Liver (tissue), 9 donors: ENCODE results near the gene COL7A1. TPM values are rescaled to one million over a fixed set of nuclear protein-coding genes. Genes with fewer than 3 reads are reported as not detected.

ENCODE experiments used
- DNase-seq: peaks from one replicate; pipeline ENCODE4 v3.0.0-alpha.2; 2017; ENCODE audit warnings: low spot score
- H3K27ac ChIP-seq, 2 donors: one replicate each; pipeline ENCODE4 v1.7.0; 2013; ENCODE audit warnings: inconsistent platforms in 2 of 2, low read length in 2 of 2, control low read depth in 1 of 2, low read depth in 1 of 2, mild to moderate bottlenecking in 1 of 2
- H3K27me3 ChIP-seq, 4 donors: one replicate each; pipeline versions ENCODE4 v1.6.1 to v1.7.0; 2013; ENCODE audit warnings: low read length in 3 of 4, inconsistent platforms in 1 of 4, mild to moderate bottlenecking in 1 of 4, moderate library complexity in 1 of 4; ENCODE audit not compliant: control insufficient read depth in 4 of 4, insufficient read depth in 4 of 4
- H3K36me3 ChIP-seq, 4 donors: one replicate each; pipeline versions ENCODE4 v1.6.1 to v1.7.0; 2013; ENCODE audit warnings: low read length in 3 of 4, mild to moderate bottlenecking in 3 of 4, low read depth in 1 of 4, moderate library complexity in 1 of 4; ENCODE audit not compliant: control insufficient read depth in 4 of 4, insufficient read depth in 3 of 4
- H3K4me1 ChIP-seq, 4 donors: one replicate each; pipeline versions ENCODE4 v1.6.1 to v1.7.0; 2013; ENCODE audit warnings: low read length in 3 of 4, mild to moderate bottlenecking in 3 of 4, moderate library complexity in 1 of 4; ENCODE audit not compliant: control insufficient read depth in 4 of 4, insufficient read depth in 4 of 4
- H3K4me3 ChIP-seq, 3 donors: one replicate each; pipeline versions ENCODE4 v1.6.1 to v1.7.0; 2013; ENCODE audit warnings: low read length in 3 of 3, control low read depth in 1 of 3, low read depth in 1 of 3, mild to moderate bottlenecking in 1 of 3
- H3K9ac ChIP-seq, 2 donors: one replicate each; pipeline ENCODE4 v1.7.0; 2013; ENCODE audit warnings: low read length in 2 of 2, mild to moderate bottlenecking in 2 of 2, moderate library complexity in 2 of 2, control low read depth in 1 of 2, low read depth in 1 of 2
- H3K9me3 ChIP-seq, 4 donors: one replicate each; pipeline versions ENCODE4 v1.6.1 to v1.7.0; 2013; ENCODE audit warnings: low read length in 3 of 4; ENCODE audit not compliant: control insufficient read depth in 4 of 4
- EGR1 ChIP-seq, 2 donors: IDR thresholded peaks; 2 replicates each; pipeline ENCODE4 v1.6.1; 2016 to 2018; ENCODE audit warnings: antibody characterized with exemption in 2 of 2, low read depth in 2 of 2
- FOXA1 ChIP-seq: IDR thresholded peaks from 2 replicates; pipeline ENCODE4 v1.6.1; 2016; ENCODE audit warnings: antibody characterized with exemption
- FOXA2 ChIP-seq: IDR thresholded peaks from 2 replicates; pipeline ENCODE4 v1.6.1; 2016; ENCODE audit warnings: antibody characterized with exemption
- GABPA ChIP-seq, 2 donors: IDR thresholded peaks in 1 of 2; conservative IDR thresholded peaks in 1 of 2; 2 replicates each; pipeline ENCODE4 v1.6.1; 2016; ENCODE audit warnings: antibody characterized with exemption in 2 of 2, mild to moderate bottlenecking in 1 of 2, moderate library complexity in 1 of 2
- HNF4A ChIP-seq, 2 donors: conservative IDR thresholded peaks; 2 replicates each; pipeline ENCODE4 v1.6.1; 2016; ENCODE audit warnings: antibody characterized with exemption in 2 of 2, mild to moderate bottlenecking in 2 of 2
- JUND ChIP-seq, 2 donors: IDR thresholded peaks; 2 replicates each; pipeline ENCODE4 v1.6.1; 2016; ENCODE audit warnings: antibody characterized with exemption in 2 of 2
- MAX ChIP-seq: IDR thresholded peaks from 2 replicates; pipeline ENCODE4 v1.6.1; 2016; ENCODE audit warnings: antibody characterized with exemption
- NR2F2 ChIP-seq: IDR thresholded peaks from 2 replicates; pipeline ENCODE4 v1.6.1; 2016; ENCODE audit warnings: antibody characterized with exemption
- REST ChIP-seq: IDR thresholded peaks from 2 replicates; pipeline ENCODE4 v1.6.1; 2016; ENCODE audit warnings: antibody characterized with exemption, mild to moderate bottlenecking
- RXRA ChIP-seq, 2 donors: IDR thresholded peaks; 2 replicates each; pipeline ENCODE4 v1.6.1; 2017 to 2018; ENCODE audit warnings: antibody characterized with exemption in 2 of 2, mild to moderate bottlenecking in 1 of 2
- SP1 ChIP-seq: IDR thresholded peaks from 2 replicates; pipeline ENCODE4 v1.6.1; 2018; ENCODE audit warnings: antibody characterized with exemption, mild to moderate bottlenecking
- YY1 ChIP-seq: IDR thresholded peaks from 2 replicates; pipeline ENCODE4 v1.6.1; 2016; ENCODE audit warnings: antibody characterized with exemption, mild to moderate bottlenecking
- WGBS: extraction: QIAGEN DNeasy Blood & Tissue Kit; methylation state at CpG from one replicate; pipeline ENCODE4 v1.1.7; 2013; 5-methylcytosine and 5-hydroxymethylcytosine counted together
- polyA plus RNA-seq, 2 donors: library from polyadenylated mRNA; stranded (reverse) in 1 of 2; unstranded in 1 of 2; fragments of 200-250 nt in 1 of 2; fragments of >200 nt in 1 of 2; fragmentation: Nextera tagmentation in 1 of 2; extraction: Ambion mirVana in 1 of 2; gene quantifications; one replicate each; pipeline versions ENCODE4 v1.2.1 to v1.2.3, GENCODE V29; 2013 to 2015
- total RNA-seq, 2 donors: library from RNA; depleted of rRNA; stranded (reverse); fragments of >200 nt; gene quantifications; one replicate each; pipeline ENCODE4 v1.2.3, GENCODE V29; 2014
- TF ChIP-seq, protein P1 (sequence below): IDR thresholded peaks from 2 replicates; pipeline ENCODE4 v1.6.1; 2016; ENCODE audit warnings: antibody characterized with exemption
- TF ChIP-seq, protein P2 (sequence below): fragments of 150-350 bp; IDR thresholded peaks from 2 replicates; pipeline ENCODE4 v1.5.1; 2017; ENCODE audit warnings: improper control_type of control experiment, low read depth, low read length; ENCODE audit not compliant: missing input control
- TF ChIP-seq, protein P3 (sequence below): IDR thresholded peaks from 2 replicates; pipeline ENCODE4 v1.6.1; 2016; ENCODE audit warnings: antibody characterized with exemption
- donor health status: healthy.
- donor health status: healthy.
- donor health status: healthy.
- donor health status: healthy.
- donor health status: healthy.

The COL7A1 gene
- total and polyA plus RNA-seq, 4 donors: 0.24 to 0.84 (median 0.40) TPM

GRCh38 chr3:48568476-48568875 lies 26.7 kb downstream of the COL7A1 start:
- DNase-seq: no peak
- no peak for TF ChIP-seq FOXA1
- 97% methylated on average over 7 of the region's 7 CpGs for WGBS

GRCh38 chr3:48567500-48567899 lies 27.6 kb downstream of the COL7A1 start:
- Histone ChIP-seq H3K27ac (no peak overlapping the region), H3K4me1 (peaks cover 0 to 4% (median 3%) of the 10 kb centered on the region in 4 donors), H3K27me3 (no peaks in the 10 kb centered on the region), H3K9ac (no peak overlapping the region), H3K36me3 (no peaks in the 10 kb centered on the region), H3K9me3 (no peaks in the 10 kb centered on the region), H3K4me3 (no peak overlapping the region)
- TF ChIP-seq FOXA2 (no peak), GABPA (IDR thresholded peaks at IDR 0.05 in 1 of 2, conservative IDR thresholded peaks at IDR 0.05 in 1 of 2) (no peak), FOXA1 (no peak), EGR1 (IDR thresholded peaks at IDR 0.05; ENCODE audit: low read depth in 2 of 2) (no peak), RXRA (IDR thresholded peaks at IDR 0.05) (no peak), NR2F2 (no peak), MAX (no peak)
- TF ChIP-seq, protein P1, sequence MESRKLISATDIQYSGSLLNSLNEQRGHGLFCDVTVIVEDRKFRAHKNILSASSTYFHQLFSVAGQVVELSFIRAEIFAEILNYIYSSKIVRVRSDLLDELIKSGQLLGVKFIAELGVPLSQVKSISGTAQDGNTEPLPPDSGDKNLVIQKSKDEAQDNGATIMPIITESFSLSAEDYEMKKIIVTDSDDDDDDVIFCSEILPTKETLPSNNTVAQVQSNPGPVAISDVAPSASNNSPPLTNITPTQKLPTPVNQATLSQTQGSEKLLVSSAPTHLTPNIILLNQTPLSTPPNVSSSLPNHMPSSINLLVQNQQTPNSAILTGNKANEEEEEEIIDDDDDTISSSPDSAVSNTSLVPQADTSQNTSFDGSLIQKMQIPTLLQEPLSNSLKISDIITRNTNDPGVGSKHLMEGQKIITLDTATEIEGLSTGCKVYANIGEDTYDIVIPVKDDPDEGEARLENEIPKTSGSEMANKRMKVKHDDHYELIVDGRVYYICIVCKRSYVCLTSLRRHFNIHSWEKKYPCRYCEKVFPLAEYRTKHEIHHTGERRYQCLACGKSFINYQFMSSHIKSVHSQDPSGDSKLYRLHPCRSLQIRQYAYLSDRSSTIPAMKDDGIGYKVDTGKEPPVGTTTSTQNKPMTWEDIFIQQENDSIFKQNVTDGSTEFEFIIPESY: no peak
- TF ChIP-seq, protein P2, sequence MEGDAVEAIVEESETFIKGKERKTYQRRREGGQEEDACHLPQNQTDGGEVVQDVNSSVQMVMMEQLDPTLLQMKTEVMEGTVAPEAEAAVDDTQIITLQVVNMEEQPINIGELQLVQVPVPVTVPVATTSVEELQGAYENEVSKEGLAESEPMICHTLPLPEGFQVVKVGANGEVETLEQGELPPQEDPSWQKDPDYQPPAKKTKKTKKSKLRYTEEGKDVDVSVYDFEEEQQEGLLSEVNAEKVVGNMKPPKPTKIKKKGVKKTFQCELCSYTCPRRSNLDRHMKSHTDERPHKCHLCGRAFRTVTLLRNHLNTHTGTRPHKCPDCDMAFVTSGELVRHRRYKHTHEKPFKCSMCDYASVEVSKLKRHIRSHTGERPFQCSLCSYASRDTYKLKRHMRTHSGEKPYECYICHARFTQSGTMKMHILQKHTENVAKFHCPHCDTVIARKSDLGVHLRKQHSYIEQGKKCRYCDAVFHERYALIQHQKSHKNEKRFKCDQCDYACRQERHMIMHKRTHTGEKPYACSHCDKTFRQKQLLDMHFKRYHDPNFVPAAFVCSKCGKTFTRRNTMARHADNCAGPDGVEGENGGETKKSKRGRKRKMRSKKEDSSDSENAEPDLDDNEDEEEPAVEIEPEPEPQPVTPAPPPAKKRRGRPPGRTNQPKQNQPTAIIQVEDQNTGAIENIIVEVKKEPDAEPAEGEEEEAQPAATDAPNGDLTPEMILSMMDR: no peak
- WGBS: 94% methylated on average over 11 of the region's 11 CpGs
- no peak for DNase-seq

More at GRCh38 chr3:48568476-48568875, 26.7 kb downstream of the COL7A1 start:
- H3K27ac ChIP-seq: no peak overlapping the region
- H3K4me3 ChIP-seq: no peak overlapping the region
- no peaks in the 10 kb centered on the region for H3K36me3 ChIP-seq
- H3K9ac ChIP-seq: no peak overlapping the region
- H3K27me3 ChIP-seq: no peaks in the 10 kb centered on the region
- H3K4me1 ChIP-seq: no peaks in the 10 kb centered on the region
- H3K9me3 ChIP-seq: no peaks in the 10 kb centered on the region

GRCh38 chr3:48567090-48567489 lies 28.0 kb downstream of the COL7A1 start:
- H3K27me3 ChIP-seq: no peaks in the 10 kb centered on the region
- no peak overlapping the region for H3K4me3 ChIP-seq
- no peak for DNase-seq
- H3K36me3 ChIP-seq: no peaks in the 10 kb centered on the region
- WGBS: 92% methylated on average over 5 of the region's 5 CpGs
- TF ChIP-seq EGR1 (IDR thresholded peaks at IDR 0.05; ENCODE audit: low read depth in 2 of 2) (no peak), NR2F2 (no peak), GABPA (IDR thresholded peaks at IDR 0.05 in 1 of 2, conservative IDR thresholded peaks at IDR 0.05 in 1 of 2) (no peak), MAX (no peak), JUND (IDR thresholded peaks at IDR 0.05) (no peak), SP1 (no peak), REST (no peak), HNF4A (conservative IDR thresholded peaks at IDR 0.05) (no peak), FOXA1 (no peak), YY1 (no peak)
- TF ChIP-seq, protein P3, sequence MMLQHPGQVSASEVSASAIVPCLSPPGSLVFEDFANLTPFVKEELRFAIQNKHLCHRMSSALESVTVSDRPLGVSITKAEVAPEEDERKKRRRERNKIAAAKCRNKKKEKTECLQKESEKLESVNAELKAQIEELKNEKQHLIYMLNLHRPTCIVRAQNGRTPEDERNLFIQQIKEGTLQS: no peak
- TF ChIP-seq, protein P1: no peak
- H3K9me3 ChIP-seq: no peaks in the 10 kb centered on the region
- no peak overlapping the region for H3K27ac ChIP-seq
- peaks cover 0 to 8% (median 6%) of the 10 kb centered on the region in 4 donors for H3K4me1 ChIP-seq
- no peak overlapping the region for H3K9ac ChIP-seq
